LNCaP clone FGC (cell line): ENCODE measurements around the gene TSSK6.

Experiments used
- DNase-seq: peaks from one replicate; pipeline ENCODE4 v3.0.0-alpha.2; 2011; ENCODE audit warnings: low read depth
- H3K4me3 ChIP-seq: 2 replicates; pipeline ENCODE4 v1.5.1; 2011; ENCODE audit warnings: mild to moderate bottlenecking, low read depth, low read length, control low read depth
- TF ChIP-seq, protein P1 (sequence below): IDR thresholded peaks from 2 replicates; pipeline ENCODE4 v1.5.1; 2012; ENCODE audit warnings: mild to moderate bottlenecking; ENCODE audit not compliant: control insufficient read depth, insufficient read depth; ENCODE audit errors: extremely low read depth

Gene TSSK6

DNA sequence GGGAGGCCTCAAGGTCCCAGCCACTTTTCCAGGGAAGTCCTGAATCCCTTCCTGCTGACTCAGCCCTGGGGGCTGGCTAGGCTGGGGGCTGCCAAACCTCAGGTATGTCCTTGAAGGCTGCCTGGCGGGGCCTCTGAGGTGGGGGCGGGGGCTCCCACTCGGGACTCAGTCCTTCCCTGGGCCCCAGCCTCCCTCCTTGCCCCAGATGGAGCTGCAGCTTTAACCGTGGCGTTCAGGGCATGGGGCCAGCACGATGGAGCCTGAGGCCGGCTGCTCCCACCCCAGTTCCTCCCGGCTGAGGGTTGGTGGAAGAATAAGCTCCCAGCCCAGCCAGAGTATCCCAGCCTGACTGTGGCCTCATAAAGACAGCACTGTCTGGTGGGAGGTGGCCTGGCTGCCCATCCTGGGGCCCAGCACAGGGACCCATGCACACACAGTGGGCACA lies 35.2 kb upstream of the TSSK6 start:
- no peak for DNase-seq
- TF ChIP-seq, protein P1, sequence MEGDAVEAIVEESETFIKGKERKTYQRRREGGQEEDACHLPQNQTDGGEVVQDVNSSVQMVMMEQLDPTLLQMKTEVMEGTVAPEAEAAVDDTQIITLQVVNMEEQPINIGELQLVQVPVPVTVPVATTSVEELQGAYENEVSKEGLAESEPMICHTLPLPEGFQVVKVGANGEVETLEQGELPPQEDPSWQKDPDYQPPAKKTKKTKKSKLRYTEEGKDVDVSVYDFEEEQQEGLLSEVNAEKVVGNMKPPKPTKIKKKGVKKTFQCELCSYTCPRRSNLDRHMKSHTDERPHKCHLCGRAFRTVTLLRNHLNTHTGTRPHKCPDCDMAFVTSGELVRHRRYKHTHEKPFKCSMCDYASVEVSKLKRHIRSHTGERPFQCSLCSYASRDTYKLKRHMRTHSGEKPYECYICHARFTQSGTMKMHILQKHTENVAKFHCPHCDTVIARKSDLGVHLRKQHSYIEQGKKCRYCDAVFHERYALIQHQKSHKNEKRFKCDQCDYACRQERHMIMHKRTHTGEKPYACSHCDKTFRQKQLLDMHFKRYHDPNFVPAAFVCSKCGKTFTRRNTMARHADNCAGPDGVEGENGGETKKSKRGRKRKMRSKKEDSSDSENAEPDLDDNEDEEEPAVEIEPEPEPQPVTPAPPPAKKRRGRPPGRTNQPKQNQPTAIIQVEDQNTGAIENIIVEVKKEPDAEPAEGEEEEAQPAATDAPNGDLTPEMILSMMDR, result no peak

DNA sequence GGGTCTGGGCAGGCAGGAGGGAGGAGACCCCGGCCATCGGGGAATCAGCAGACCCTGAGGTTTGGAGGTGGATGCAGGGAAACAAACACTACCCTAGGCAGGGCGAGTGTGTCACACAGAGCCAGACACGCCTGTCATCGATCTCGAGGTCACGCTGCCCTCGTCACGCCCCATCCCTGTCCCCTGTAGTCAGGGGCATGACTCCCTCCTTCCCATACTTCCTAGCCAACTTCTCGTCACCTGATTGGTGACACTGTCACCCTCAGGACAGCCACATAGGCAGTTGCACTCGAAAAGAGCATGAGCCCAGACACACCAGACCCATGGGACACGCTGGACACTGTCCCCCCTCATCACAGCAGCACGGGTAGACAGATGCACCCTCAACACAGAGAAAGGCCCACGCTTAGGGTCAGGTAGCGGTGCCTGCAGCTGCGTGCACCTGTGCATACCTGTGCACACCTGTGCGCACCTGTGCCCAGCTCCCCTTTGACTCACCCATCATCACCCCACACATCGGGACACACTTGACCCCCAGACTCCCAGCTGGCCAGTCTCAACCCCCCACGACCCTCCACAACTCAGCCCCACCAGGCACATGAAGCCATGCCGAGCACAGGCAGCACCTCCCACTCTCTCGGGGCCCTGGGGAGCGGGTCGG lies 34.6 kb upstream of the TSSK6 start:
- TF ChIP-seq, protein P1, result no peak
- no peak for DNase-seq
- no peak overlapping the region for H3K4me3 ChIP-seq

More for the DNA sequence above, 35.2 kb upstream of the TSSK6 start:
- no peak overlapping the region for H3K4me3 ChIP-seq

DNA sequence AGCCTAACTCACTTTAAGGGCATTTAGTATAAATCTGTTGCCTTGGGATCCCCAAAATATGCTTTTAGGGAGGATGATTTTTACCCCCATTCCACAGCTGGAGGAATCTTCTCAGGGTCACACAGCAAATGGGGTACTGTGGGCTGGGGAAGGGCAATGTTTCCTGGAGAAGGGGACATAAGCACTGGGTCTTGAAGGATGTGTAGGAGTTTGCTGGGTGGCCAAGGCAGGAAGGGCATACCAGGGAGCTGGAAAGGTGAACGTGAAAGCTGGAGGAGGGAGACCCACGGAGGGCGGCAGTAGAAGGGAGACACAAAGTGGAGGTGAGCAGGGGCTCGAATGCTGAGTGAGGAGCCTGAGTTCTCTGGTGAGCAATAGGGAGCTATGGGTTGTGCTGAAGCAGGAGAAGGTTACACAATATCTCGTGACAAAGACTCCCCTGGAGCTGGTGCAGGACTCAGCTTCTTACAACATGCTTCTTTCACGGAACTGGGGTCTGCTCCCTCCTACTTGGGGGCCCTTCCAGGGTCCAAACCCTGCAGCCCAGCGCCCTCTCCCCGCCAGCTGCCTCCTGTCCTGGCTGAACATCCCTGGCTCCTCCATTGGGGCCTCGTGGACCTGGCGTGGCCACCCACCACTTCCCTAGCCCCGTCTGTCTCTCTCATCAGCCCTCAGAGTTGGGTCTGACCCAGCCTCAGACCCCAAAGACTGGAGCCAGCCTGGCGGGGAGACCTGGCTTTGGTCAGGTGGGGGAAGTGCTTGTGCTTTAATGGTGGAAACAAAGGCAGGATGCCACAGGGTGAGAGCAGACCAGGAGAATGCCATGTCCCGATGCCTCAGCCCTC lies 33.8 kb upstream of the TSSK6 start:
- no peak for DNase-seq
- TF ChIP-seq, protein P1, result no peak
- no peak overlapping the region for H3K4me3 ChIP-seq

DNA sequence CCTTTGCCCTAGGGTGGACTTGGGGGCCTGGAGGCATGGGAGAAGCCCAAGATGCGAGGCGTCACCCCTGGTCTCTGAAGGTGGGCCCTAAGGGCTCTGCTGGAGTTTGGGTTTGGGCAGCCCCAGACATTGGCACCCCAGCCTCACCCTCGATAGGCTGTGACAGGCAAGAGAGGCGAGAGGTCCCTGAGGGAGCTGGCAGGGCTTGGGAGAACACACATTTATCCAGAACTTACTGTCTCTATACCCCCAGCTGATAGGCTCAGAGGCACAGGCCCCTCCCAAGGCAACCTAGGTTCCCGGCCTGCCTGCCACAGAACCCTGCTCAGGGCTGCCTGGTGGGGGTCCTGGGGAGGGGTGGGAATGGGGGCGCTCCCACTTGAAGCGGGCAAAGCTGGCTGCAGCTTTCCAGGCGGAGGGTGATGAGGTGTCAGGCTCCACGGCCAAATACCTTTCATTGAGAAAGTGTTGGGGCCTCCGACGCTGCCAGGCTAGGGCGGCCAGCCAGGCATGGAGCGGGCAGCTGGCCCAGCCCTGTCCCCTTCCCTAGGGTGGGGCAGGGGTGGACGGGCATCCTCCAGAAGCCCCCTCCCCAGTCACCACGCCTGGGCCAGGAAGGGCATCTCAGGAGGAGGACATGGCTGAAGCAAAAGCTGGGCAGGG lies 32.5 kb upstream of the TSSK6 start:
- TF ChIP-seq, protein P1, result no peak
- H3K4me3 ChIP-seq, result no peak overlapping the region
- DNase-seq, result no peak

DNA sequence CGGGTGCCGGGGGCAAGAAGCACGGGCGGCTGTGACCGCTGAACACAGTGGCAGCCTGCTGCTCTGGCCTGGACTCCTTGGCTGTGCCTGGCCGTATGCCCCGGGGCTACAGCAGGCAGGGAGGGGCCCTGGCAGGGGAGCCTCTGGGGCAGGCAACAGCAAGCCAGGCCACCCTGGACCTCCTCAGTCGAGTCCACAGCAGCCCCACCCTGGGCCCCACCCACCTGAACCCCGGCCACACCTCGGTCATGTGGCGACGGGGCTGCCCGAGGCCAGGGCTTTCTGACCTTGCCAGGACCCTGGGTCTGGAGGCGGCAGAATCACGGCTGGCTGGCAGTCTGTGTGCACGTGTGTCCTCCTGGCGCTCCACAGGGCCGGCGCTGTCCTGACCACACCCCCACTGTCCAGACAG lies 31.4 kb upstream of the TSSK6 start:
- TF ChIP-seq, protein P1, result no peak
- no peak for DNase-seq
- no peak overlapping the region for H3K4me3 ChIP-seq

DNA sequence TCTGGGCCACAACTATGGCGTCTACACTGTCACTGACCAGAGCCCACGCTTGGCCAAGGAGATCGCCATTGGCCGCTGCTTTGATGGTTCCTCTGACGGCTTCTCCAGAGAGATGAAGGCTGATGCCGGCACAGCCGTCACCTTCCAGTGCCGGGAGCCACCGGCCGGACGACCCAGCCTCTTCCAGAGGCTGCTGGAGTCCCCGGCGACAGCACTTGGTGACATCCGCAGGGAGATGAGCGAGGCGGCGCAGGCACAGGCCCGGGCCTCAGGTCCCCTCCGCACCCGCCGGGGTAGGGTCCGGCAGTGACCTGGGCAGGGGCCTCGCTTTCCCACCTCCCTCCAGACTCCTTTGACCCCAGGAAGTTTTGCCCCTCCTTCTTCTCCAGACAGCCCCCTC lies 30.4 kb upstream of the TSSK6 start:
- TF ChIP-seq, protein P1, result no peak
- no peak for DNase-seq

More for the DNA sequence above, 30.4 kb upstream of the TSSK6 start:
- no peak overlapping the region for H3K4me3 ChIP-seq
